UCSD-AML1 (cell line): ENCODE results near the gene HLA-G.
"Not testable (repeated sequence)": the region's sequence is repeated elsewhere in the genome, so short reads cannot be mapped to it uniquely, and the experiment has no call there.

ENCODE experiments used
- DNase-seq: peaks from one replicate; lab custom pipeline; 2025; ENCODE audit not compliant: unreplicated experiment; lab: John Stamatoyannopoulos, UW

The HLA-G gene

DNA sequence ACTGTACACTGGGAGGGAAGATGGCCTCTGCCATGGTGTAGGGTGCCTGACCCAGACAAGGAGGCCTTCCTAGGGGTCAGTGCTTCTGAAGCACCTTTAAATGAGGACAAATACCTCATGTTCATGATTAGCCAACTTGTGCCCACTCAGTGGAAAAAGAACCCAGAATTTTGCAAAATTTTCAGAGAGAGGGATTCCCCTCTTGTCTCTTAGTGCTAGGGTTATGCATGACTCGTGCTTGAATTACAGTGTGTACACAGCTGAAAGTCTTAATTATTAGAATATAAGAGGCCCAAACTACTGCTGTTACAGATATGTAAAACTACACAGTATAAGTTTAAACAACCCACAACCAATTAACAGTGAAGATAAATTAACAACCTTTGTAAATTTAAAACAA lies 38.0 kb downstream of the HLA-G start:
- no peak for DNase-seq

- DNase-seq = no peak
Observed at GRCh38 chr6:29870104-29870503, 42.5 kb downstream of the HLA-G start.

GRCh38 chr6:29872791-29873190 lies 45.2 kb downstream of the HLA-G start:
- no peak for DNase-seq

DNA sequence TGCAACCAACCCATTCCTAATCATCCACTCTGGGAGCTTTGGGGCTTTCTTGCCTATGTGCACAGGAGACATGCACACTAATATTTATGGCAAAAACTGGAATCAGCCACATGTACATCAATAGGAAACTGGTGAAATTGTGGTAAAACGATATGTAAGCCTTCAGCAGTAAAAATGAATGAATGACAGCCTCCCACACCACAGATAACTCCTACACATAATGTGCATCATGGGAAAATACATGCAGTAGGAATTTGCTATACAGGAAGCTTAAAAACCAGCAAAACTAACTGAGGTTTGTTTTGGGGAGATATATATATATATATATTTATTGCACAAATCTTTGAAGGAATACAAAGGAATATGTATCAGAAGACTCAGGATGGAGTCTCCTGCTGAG lies 47.6 kb downstream of the HLA-G start:
- no peak for DNase-seq

- not testable (repeated sequence) for DNase-seq
Observed at GRCh38 chr6:29875734-29876133, 48.1 kb downstream of the HLA-G start.
